NOMO-1 treated with DMSO at 0.1 percent for 48 hours (cell line): ENCODE results near the gene TMEM208.
A peak's percentile ranks its signal among the peaks of the same experiment; 100 is the strongest.

Experiments used
- DNase-seq: peaks from one replicate; lab custom pipeline; 2025; ENCODE audit not compliant: unreplicated experiment; lab: John Stamatoyannopoulos, UW

The TMEM208 gene

DNA sequence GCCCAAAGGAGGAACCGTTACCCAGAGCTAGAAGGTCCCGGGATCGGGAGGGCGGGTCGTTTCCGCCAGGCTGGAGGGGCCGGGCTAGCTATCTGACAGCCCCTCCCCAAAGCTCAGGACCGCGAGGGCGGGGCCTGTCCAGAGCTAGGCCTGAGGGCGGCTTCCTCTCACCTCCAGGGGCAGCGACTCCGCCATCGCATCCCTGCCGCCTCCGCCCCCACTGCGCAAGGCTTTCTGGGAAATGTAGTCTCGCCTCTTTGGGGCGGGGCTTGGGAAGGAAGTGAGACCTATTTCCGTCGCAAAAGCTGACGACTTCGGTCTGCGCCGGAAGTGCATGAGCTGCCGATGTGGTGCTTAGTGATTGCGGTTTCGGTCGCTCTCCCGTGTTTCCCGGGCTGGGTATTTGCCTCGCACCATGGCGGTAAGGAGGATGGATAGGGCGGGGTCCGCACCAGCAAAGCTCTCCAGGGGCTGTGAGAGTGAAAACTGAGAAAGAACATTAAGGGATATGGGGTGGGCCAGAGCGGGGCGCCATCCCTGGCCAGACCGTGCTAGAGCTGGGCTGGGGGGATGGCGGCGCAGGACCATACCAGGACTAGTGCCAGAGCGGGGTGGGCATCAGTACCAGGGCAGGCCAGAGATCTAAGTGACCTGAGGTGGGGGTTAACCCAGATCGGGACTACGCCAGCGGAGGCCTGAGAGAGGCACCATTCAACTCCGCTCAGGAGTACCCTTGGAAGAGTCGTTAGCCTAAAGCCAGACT, at the start of gene TMEM208:
Gene TMEM208, plus strand, starts transcription at position 327 of the 763 bp plus-strand sequence. Its CDS starts 89 bp downstream, at position 416.
- DNase-seq: peak; percentile 97

DNA sequence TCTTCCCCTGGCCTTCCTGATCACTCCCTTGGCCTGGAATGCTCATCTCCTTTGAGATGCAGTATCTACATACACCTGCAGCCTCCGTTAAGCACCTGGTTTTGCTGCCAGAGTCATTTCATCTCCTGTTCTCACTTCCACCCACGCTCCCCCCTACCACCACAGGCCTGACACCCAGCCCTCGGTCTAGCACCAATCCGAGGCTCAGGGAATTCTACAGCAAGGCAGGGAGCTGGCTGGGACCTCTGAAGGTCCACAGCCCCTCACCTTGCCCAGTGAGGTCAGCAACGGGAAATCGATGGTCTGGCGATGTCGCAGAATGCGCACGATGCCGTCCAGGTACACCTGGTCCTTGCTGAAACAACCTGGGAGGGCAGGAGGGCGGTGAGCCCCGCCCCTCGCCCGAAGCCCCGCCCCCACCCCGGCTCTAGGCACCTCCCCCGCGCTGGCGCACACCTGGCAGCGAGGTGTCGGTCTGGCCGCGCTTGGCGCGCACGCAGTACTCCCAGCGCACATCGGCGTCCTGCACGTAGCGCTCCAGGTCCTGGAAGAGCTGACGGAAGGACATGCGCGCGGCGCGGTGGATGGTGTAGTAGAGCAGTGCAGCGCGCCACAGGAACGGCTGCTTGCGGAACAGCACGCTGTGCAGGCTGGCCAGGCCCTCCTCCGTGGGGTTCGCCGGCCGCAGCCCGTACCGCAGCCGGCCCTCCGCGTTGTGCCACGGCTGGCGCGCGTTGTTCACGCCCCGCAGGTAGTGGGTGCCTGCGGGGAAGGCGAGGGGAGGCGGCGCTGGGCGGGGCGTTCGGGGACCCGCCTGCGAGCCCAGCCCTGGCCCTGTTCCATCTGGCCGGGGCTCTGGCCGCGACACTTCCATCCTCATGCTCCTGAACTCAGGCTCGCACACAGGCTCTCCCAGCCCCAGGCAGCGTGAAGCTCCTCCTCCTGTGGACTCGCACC, 48.9 kb upstream of the TMEM208 start:
- no peak for DNase-seq

DNA sequence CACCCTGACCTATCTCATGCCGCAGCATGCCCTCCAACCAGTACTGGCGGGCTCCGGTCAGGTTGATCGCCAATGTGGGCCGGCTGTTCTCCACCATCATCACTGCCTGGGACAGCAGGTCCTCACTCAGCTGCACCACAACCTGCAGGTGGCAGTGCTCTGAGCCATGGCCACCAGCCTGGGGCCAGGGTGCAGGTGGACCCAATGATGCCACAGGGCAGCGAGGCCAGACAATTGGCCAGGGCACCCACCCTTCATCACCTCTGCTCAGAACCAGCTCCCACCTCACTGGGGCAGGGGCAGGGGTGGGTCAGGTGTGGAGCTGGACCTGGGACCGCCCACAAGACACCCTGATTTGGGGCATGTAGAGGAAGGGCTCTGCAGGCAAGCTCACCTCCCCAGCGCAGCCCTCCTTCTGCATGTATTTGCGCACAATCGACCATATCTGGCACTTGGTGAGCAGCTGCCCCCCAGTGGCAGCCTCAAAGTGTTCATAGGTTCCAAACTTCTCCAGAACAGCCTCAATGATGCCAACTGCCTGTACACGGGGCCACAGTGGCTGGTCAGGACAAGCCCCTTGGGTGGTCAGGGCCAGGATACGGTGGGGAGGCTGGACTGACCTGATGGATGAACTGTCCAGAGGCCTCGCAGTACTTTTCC, 47.4 kb upstream of the TMEM208 start:
- DNase-seq: no peak

DNA sequence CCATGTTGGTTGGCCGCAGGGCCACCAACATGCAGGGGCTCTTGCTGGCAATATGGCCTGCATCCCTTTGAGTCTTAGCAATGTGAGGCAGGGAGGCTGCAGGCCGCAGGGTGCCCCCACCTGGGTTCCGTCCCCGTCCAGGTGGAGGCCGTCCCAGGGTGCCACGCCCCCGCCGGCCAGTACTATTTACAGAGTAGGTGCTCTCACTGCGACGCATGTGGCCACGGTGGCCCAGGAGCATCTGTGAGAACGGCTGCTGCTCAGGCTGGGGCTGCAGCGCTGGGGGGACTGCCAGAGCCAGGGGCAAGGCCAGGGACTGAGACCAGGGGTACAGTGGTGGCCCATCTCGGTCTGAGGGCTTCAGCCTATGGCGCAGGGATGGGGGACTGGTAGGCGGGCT, 46.8 kb upstream of the TMEM208 start:
- no peak for DNase-seq

DNA sequence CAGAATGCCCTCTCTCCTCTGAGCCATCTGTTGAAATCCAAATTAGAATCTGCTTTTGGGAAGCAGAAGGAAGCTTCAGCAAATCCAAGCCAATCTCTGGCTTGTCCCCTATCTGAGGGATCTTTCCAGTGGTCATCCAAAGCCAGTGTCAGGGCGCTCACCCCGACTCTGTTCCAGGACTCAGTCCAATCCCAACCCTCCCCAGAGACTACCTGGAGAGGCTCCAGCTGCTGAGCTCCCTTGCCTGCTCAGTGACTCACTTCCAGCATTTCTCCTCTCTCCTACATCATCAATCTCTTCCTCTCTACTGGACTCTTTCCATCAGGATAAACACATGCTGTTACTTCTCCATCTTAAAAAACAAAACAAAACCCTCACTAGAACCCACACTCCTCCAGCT, 45.6 kb upstream of the TMEM208 start:
- no peak for DNase-seq

DNA sequence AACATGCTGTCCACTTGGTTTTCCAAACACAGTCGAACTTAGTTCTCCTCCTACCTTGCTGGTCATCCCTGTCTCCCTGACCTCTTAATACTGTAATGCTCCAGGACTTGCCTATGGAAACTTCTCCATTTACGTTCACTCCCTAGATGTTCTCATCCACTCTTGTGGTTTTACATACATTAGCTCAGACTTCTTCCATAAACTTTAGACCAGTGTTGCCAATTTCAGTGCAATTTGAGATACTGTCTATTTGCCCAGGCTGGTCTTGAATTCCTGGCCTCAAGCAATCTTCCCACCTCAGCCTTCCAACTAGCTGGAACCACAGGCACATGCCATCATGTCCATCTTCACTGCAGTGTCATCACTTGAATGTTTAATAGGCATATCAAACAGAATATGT, 44.6 kb upstream of the TMEM208 start:
- DNase-seq: no peak

DNA sequence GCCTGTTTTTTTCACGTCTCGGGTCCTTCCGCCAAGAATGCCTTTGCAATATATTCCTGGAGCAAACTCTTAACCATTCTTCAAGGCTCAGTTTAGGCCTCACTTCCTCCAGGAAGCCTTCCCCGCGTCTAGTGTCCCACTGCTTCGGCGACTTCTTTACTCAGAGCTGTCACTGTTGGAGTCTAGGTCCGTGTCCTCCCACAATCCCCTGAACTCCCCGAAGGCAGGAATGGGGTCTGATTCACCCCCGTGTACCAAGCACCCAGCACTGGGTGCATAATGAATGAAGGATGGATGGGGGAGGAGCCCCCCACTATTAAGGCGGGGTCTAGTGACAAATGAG, 43.7 kb upstream of the TMEM208 start:
- no peak for DNase-seq

DNA sequence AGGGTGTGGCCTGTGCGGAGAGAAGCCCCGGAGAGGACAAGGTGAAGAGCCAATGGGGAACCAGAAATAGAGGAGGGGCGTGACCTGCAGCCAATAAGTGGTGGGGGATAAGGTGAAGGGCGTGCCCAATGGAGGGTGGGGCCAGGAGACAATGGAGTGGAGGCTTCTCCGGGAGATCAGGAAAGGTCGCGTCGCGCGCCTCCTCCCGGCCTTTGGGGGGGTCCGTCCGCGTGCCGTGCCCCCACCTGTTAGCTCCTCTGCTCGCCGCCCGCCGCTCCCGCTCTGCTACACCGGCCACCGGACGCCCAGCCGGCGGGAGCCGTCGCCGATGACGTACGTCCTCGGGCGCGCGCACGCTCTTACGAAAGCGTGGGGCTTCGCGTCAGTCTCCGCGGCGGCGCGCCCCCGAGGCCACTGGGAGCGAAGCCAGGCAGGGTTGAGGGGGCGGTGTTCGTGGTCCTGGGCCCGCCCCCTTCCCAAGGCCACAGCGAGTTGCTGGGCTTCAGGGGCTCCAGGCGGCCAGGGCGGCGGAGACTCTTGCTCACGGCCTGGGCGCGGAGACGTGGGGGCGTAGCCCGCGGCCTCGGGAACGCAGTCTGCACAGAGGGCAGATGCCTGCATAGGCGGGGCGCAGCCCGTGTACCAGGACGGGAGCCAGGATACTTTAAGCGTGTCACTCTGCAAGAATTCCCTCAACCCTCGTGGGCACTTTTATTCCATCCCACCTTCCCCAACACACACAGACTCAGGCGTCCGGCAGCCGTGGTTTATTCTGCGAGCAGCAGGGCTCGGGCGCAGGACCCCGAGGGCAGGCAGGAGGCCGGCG, 43.1 kb upstream of the TMEM208 start, which contains the start of gene MATCAP1:
Gene MATCAP1, minus strand, starts transcription at position 337 of the 826 bp plus-strand sequence. CDS start 3,353 bp downstream, outside the sequence.
- DNase-seq: peak; percentile 99

DNA sequence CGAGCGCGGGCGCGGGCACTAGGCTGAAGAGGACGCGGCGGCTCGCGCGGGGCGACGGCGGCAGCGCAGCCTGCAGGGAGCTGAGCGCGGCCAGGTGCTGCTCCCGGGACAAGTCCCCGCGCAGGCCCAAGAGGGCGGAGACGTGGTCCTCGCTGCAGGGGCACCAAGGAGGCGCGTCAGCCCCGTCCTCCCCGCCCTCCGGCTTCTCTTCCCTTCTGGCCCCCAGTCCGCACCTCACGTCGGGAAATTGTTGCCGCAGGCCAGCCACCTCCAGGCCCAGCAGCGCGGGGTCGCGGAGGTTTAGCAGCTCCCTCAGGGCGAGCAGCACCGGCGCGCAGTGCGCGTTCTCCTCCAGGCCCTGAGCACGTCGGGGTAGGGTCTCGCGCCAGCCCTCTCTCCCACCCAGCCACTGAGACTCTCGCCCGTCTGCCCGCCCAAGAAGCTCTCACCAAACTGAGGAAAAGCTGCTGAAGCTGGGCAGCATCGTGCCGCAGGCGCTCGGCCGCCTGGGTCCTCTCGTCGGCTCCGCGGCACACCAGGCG, 42.4 kb upstream of the TMEM208 start:
- no peak for DNase-seq

DNA sequence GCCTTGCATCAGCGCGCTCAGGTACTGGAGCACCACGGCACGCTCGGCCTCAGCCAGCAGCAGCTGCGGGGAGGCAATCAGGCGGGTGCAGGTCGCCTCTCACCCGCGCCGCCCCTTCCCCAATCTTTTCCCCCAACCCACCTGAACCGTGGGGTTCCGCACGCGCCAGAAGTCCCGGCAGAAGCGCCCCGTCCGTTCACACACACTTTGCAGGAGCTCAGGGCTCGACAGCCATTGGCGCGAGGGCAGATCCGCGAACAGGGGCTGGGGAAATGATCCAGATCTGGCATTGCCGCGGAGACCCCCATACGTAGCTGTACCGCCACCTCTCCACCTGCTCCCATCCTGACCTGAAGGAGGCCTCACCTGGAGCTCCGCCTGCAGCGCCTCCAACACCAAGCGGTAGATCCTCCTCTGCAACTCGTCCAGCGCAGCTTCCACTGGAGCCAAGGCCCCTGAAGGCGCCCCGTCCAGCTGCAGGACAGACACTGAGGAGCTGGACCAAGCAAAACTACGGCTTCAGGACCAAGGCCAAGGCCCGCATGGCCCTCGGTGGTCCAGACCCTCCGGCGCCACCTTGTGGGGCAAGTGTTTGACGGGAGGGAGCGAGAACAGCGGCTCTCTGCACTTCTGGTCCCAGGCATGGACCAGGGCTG, 41.8 kb upstream of the TMEM208 start:
- peak; percentile 78 for DNase-seq

DNA sequence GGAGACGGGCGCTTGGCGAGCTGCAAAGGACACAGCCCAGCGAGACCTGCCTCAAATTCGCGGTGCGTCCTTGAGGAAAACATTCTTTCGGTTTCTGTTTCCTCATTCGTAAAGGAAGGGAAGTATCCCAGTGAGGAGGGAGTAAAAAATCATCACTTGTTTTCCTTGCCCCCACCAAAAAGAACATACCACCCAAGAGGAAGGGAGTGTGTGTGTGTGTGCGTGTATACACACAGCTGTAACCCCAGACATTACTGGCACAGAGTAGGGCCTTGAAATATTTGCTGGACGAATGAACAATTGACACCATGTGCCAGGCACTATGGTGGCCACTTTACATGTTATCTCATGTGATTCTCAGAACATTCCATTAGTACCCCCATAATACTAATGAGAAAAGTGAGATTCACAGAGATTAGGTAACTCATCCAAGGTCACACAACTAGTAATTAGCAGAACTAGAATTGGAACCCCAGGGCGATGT, 41.2 kb upstream of the TMEM208 start:
- DNase-seq: no peak

DNA sequence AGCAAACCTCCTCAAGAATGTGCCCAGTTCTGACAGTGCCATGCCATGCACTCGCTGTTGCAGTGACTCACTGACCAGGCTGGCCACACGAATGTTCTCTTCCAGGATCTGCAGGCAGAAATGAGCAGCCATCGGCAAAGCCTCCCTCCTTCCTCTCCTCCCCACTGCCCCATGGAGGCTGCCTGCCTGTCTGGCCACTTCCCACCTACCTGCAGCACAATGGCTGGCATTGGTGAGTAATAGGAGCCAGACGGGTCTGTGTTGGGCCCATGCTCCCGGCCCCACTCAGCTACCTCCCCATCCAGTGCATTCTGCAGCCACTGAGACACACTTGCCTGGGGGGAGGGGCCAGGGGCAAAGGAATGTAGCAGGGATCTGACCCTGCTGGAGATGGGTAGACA, 40.4 kb upstream of the TMEM208 start:
- no peak for DNase-seq

DNA sequence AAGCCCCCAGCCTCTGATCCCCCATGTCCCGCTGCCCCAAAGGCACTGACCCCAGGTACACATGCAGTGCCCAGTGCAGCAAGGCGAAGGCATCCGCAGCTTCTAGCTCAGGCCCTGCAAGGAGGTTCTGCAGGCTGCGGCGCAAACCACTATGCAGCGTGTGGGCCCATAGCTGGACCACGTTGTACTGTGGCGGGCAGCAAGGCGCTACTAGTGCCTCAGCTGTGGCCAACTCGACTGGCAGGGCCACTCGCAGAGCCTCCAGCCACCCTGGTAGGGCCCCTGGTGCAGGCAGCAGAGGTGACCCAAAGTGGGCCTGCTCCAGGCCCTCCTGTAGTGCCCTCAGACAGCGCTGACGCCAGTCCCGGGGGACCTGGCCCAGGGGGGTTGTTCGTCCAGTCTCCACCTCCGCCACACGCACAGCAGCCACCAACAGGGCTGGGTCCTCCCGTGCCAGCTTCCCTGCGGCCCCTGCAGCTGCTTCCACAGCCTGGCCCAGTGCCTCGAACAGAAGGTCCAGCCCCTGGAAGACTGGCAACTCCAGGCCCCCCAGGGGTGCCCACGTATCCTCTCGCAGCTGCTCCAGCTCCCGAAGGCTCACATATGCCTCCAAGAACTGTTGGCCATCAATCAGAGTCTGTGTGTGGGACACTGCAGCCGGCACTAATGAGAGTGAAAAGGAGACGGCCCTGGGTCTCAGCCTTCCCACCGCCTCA, 39.6 kb upstream of the TMEM208 start:
- DNase-seq: no peak

DNA sequence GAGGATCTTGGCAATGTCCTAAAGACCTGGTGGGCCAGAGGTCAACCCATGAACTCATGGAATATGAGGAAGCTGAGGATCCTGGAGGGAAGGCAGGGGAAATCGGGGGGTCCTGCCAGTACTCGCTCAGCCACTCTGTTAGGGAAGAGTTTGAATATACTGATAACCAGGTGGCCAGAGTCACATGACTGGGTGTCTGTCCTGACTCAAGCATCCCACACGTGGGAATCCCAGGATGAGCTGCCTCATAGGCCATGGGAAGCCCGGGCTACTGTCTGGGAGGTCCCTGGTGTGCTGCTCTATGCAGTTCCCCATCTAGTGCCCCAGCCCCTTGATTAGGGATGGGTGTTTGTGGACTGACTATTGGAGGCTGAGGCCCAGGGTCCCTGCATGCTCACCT, 38.6 kb upstream of the TMEM208 start:
- no peak for DNase-seq

DNA sequence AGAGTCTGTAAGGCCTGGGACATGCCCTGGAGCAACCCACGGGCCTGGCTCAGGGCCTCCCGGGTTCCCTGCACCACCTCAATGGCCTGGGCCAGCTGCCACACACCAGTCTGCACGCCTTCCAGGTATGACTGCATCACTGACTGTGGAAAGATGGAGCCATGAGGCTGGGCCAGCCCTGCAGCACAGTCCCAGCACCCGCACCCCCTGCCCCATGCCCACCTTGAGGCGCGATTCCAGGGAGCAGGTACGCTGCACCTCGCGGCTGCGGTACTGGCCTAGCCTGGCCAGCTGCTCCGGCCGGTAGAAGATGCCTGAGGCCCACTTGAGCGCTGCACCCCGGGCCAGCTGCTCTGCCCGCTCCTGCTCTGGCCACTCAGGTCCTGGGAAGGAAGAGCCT, 38.1 kb upstream of the TMEM208 start:
- no peak for DNase-seq

DNA sequence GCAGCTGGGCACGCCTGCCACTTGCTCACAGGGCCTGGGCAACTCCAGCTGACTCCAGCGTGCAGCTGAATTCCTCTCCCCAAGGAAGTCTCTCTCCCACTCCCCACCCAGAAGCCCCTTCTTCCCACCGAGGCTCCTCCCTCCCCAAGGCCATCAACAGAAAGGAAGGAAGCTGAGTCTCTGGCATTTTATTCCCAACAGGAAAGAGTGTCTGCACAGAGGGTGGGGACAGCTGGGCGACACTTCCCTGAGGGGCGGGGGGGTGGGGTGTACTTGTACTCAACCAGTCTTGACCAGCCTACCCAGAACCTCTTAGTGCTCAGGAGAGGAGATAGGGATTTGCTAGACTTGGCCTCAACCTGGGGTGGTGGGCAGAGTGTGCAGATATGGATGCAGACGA, 36.9 kb upstream of the TMEM208 start, which contains the start of gene EXOC3L1:
Gene EXOC3L1, minus strand, starts transcription at position 96 of the 400 bp plus-strand sequence. CDS start 460 bp downstream, outside the sequence.
- no peak for DNase-seq

DNA sequence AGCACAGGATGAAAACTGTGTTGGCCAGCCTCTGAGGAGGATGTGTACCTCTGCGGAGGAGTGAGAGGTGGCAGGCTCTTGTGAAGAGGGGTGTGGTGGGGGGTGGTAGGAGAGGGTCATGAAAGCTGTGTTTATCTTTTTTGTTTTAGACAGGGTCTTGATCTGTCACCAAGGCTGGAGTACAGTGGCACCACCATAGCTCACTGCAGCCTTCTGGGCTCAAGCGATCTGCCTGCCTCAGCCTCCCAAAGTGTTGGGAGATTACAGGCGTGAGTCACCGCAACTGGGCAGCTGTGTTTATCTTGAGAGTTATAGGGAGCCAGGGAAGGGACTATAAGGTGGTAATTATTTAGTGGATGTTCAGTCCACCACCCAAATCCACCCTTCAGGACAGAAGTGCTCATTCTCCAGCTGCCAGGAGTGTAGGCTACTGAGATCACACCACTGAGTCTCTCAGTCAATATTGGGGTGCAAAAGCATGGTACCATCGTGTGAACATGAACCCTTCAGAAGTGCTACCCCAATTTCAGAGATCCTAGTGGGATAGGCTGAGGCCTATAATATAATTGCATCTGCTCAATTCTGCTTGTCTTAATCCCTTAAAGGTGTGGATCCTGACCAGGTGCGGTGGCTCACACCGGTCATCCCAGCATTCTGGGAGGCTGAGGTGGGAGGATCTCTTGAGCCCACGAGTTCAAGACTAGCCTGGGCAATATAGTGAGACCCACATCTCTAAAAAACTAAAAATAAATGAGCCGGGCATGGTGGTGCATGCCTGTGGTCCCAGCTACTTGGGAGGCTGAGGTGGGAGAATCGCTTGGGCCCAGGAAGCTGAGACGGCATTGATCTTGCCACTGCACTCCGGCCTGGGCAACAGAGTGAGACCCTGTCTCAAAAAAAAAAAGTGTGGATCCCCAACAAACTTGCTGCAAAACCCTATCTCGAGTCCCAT, 36.2 kb upstream of the TMEM208 start:
- DNase-seq: no peak
